DND-41 (cell line): ENCODE data around the gene FBXW5.

Experiments used
- ATAC-seq: fragments of 200-7000 bp; cut with Tn5 transposase; 3 replicates; pipeline ENCODE4 v1.9.1; 2021; ENCODE audit warnings: low read depth; ENCODE audit not compliant: insufficient read depth
- DNase-seq: peaks from one replicate; pipeline ENCODE4 v3.0.0-alpha.2; 2020
- H2AFZ ChIP-seq: 2 replicates; pipeline ENCODE4 v1.6.0; 2012; ENCODE audit warnings: low read depth, low read length
- H3K27ac ChIP-seq: 2 replicates; pipeline ENCODE4 v1.5.1; 2012; ENCODE audit warnings: low read length, inconsistent platforms
- H3K27me3 ChIP-seq: fragments of 200-600 bp; sonication (generic); 2 replicates; pipeline ENCODE4 v1.6.0; 2012; ENCODE audit warnings: low read length, mild to moderate bottlenecking, inconsistent platforms; ENCODE audit not compliant: insufficient read depth, poor library complexity
- H3K36me3 ChIP-seq: 2 replicates; pipeline ENCODE4 v1.5.1; 2012; ENCODE audit warnings: low read length, inconsistent platforms; ENCODE audit not compliant: insufficient read depth
- H3K4me1 ChIP-seq: 2 replicates; pipeline ENCODE4 v1.5.1; 2012; ENCODE audit warnings: mild to moderate bottlenecking, low read length; ENCODE audit not compliant: insufficient read depth
- H3K4me2 ChIP-seq: 2 replicates; pipeline ENCODE4 v1.6.0; 2012; ENCODE audit warnings: mild to moderate bottlenecking, moderate library complexity, low read length, inconsistent platforms; ENCODE audit not compliant: insufficient read depth
- H3K4me3 ChIP-seq, 2 experiments: fragments of 200-600 bp in 1 of 2; shearing (Covaris generic) in 1 of 2; 2 replicates each; pipeline ENCODE4 v1.5.1; 2012 to 2016; ENCODE audit warnings: inconsistent platforms in 2 of 2, low read length in 2 of 2, mild to moderate bottlenecking in 2 of 2, low read depth in 1 of 2, moderate library complexity in 1 of 2
- H3K79me2 ChIP-seq: 2 replicates; pipeline ENCODE4 v1.6.0; 2012; ENCODE audit warnings: low read length, inconsistent platforms; ENCODE audit not compliant: insufficient read depth
- H3K9ac ChIP-seq: 2 replicates; pipeline ENCODE4 v1.6.0; 2012; ENCODE audit warnings: low read depth, mild to moderate bottlenecking, inconsistent platforms, low read length, moderate library complexity
- H3K9me3 ChIP-seq: 2 replicates; pipeline ENCODE4 v1.5.1; 2012; ENCODE audit warnings: low read length, moderate library complexity, mild to moderate bottlenecking, inconsistent platforms; ENCODE audit not compliant: insufficient read depth, severe bottlenecking
- H4K20me1 ChIP-seq: 2 replicates; pipeline ENCODE4 v1.6.0; 2012; ENCODE audit warnings: low read length; ENCODE audit not compliant: insufficient read depth
- CTCF ChIP-seq: IDR thresholded peaks from 2 replicates; pipeline ENCODE4 v1.5.1; 2012; ENCODE audit warnings: borderline replicate concordance, low read length, moderate library complexity, mild to moderate bottlenecking; ENCODE audit not compliant: poor library complexity, severe bottlenecking; ENCODE audit errors: extremely low read depth
- EZH2 ChIP-seq: IDR thresholded peaks from 3 replicates; pipeline ENCODE4 v1.6.1; 2012; ENCODE audit warnings: borderline replicate concordance, low read depth, mild to moderate bottlenecking, moderate library complexity, low read length, inconsistent platforms; ENCODE audit not compliant: severe bottlenecking

Gene FBXW5

GRCh38 chr9:136901516-136902258, 42.9 kb downstream of the FBXW5 start:
- DNase-seq, result peak; percentile 21
- no peak overlapping the region for H2AFZ ChIP-seq
- no peak overlapping the region for H3K27ac ChIP-seq
- no peaks in the 10 kb centered on the region for H3K9me3 ChIP-seq
- TF ChIP-seq EZH2 (no peak), CTCF (no peak)
- H3K4me3 ChIP-seq, result no peak overlapping the region
- no peak overlapping the region for H3K4me2 ChIP-seq
- no peaks in the 10 kb centered on the region for H3K4me1 ChIP-seq
- ATAC-seq, result peak; percentile 68
- peaks cover 82% of the 10 kb centered on the region for H3K36me3 ChIP-seq
- H3K27me3 ChIP-seq, result no peaks in the 10 kb centered on the region
- H4K20me1 ChIP-seq, result peaks cover 51% of the 10 kb centered on the region
- H3K9ac ChIP-seq, result no peak overlapping the region
- H3K79me2 ChIP-seq, result peaks cover 70% of the 10 kb centered on the region

GRCh38 chr9:136900988-136901515, 43.5 kb downstream of the FBXW5 start:
- Histone ChIP-seq H3K4me2 (no peak overlapping the region), H3K9me3 (no peaks in the 10 kb centered on the region), H3K9ac (no peak overlapping the region), H3K27ac (no peak overlapping the region), H3K79me2 (peaks cover 77% of the 10 kb centered on the region), H3K36me3 (peaks cover 78% of the 10 kb centered on the region), H2AFZ (no peak overlapping the region), H4K20me1 (peaks cover 54% of the 10 kb centered on the region), H3K4me1 (no peaks in the 10 kb centered on the region), H3K27me3 (no peaks in the 10 kb centered on the region), H3K4me3 (no peak overlapping the region)
- TF ChIP-seq EZH2 (no peak), CTCF (no peak)
- DNase-seq, result no peak
- no peak for ATAC-seq

- no peak for DNase-seq
- TF ChIP-seq EZH2 (no peak), CTCF (no peak)
- Histone ChIP-seq H3K9ac (no peak overlapping the region), H3K36me3 (peaks cover 75% of the 10 kb centered on the region), H2AFZ (no peak overlapping the region), H3K27ac (no peak overlapping the region), H3K9me3 (no peaks in the 10 kb centered on the region), H3K27me3 (no peaks in the 10 kb centered on the region), H3K79me2 (peaks cover 82% of the 10 kb centered on the region), H3K4me2 (no peak overlapping the region), H3K4me1 (no peaks in the 10 kb centered on the region), H4K20me1 (peaks cover 58% of the 10 kb centered on the region), H3K4me3 (no peak overlapping the region)
- no peak for ATAC-seq
Measured at GRCh38 chr9:136900556-136900955, 44.0 kb downstream of the FBXW5 start.
